NCI-H226 (cell line): ENCODE measurements around the gene SARS1.

Experiments used
- DNase-seq: peaks from one replicate; pipeline ENCODE4 v3.0.0-alpha.2; 2015

SARS1 gene

GRCh38 chr1:109251277-109252166 lies 37.8 kb downstream of the SARS1 start:
- no peak for DNase-seq

GRCh38 chr1:109252167-109252892 lies 38.6 kb downstream of the SARS1 start:
- no peak for DNase-seq

- DNase-seq, result no peak
These were observed 39.4 kb downstream of the SARS1 start for GRCh38 chr1:109252893-109253802.

GRCh38 chr1:109253803-109254620 lies 40.3 kb downstream of the SARS1 start:
- peak; percentile 54 for DNase-seq

- no peak for DNase-seq
These were observed 40.9 kb downstream of the SARS1 start for GRCh38 chr1:109254621-109255096.

- DNase-seq, result no peak
These were observed 41.5 kb downstream of the SARS1 start for GRCh38 chr1:109255097-109255651.

GRCh38 chr1:109255678-109256077 lies 42.0 kb downstream of the SARS1 start:
- DNase-seq, result no peak

GRCh38 chr1:109256085-109256484 lies 42.4 kb downstream of the SARS1 start:
- DNase-seq, result no peak

GRCh38 chr1:109256971-109257681 lies 43.4 kb downstream of the SARS1 start:
- DNase-seq, result peak; percentile 41

- no peak for DNase-seq
These were observed 44.1 kb downstream of the SARS1 start for GRCh38 chr1:109257682-109258421.

- no peak for DNase-seq
These were observed 45.1 kb downstream of the SARS1 start for GRCh38 chr1:109258481-109259466.

GRCh38 chr1:109259674-109260557 lies 46.2 kb downstream of the SARS1 start:
- DNase-seq, result no peak

- DNase-seq, result no peak
These were observed 47.3 kb downstream of the SARS1 start for GRCh38 chr1:109261006-109261405.

- no peak for DNase-seq
These were observed 47.9 kb downstream of the SARS1 start for GRCh38 chr1:109261578-109261977.

- DNase-seq, result no peak
These were observed 48.7 kb downstream of the SARS1 start for GRCh38 chr1:109262231-109263055.

GRCh38 chr1:109263234-109263596 lies 49.5 kb downstream of the SARS1 start:
- no peak for DNase-seq
